ENCODE measurements around the gene SERP2. TPM values are rescaled to one million over a fixed set of nuclear protein-coding genes. Genes with fewer than 3 reads are reported as not detected.

The SERP2 gene
- total and polyA plus RNA-seq, 2 of the 13 experiments (the other 11 are each of a cell fraction or from before 2014, with no cell fraction given), result not detected

- H3K9ac ChIP-seq (ENCODE audit: insufficient read depth, low read depth, low read length), result no peak overlapping the region
- FAIRE-seq (no peak), ATAC-seq (no peak), DNase-seq (ENCODE audit: low spot score) (no peak)
- no peaks in the 10 kb centered on the region for H3K79me2 ChIP-seq (ENCODE audit: insufficient read depth, low read length)
- H3K27me3 ChIP-seq (ENCODE audit: control insufficient read depth in 1 of 2, insufficient read depth in 2 of 2, low read length in 2 of 2), result no peaks in the 10 kb centered on the region
- POLR2A ChIA-PET, result no interaction called here
- in situ Hi-C loops (cut with HindIII; ENCODE audit: extremely low pct_ligation_motif_present, low pct_unique_long_range_greater_than_20kb), result no loop called here
- TF ChIP-seq CCDC6 (CRISPR knock-in tag; IDR thresholded peaks at IDR 0.05) (no peak), NONO (IDR thresholded peaks at IDR 0.05) (no peak), NONO (CRISPR knock-in tag; conservative IDR thresholded peaks at IDR 0.05) (no peak), SSRP1 (CRISPR knock-in tag; IDR thresholded peaks at IDR 0.05) (no peak), HDAC1 (CRISPR knock-in tag; IDR thresholded peaks at IDR 0.05) (no peak), SRSF9 (IDR thresholded peaks at IDR 0.05; ENCODE audit: borderline replicate concordance, insufficient read depth, low read depth, low read length, poor library complexity, severe bottlenecking) (no peak), ZNF747 (CRISPR knock-in tag; IDR thresholded peaks at IDR 0.05; ENCODE audit: borderline replicate concordance) (no peak), RNF2 (conservative IDR thresholded peaks at IDR 0.05; ENCODE audit: low read depth) (no peak), BRF2 (CRISPR knock-in tag; IDR thresholded peaks at IDR 0.05) (no peak), ZSCAN21 (CRISPR knock-in tag; IDR thresholded peaks at IDR 0.05; ENCODE audit: borderline replicate concordance) (no peak), POLR2A (IDR thresholded peaks at IDR 0.05; ENCODE audit: insufficient read depth in 1 of 2, low read depth in 2 of 2, low read length in 2 of 2) (no peak), ZNF569 (CRISPR knock-in tag; IDR thresholded peaks at IDR 0.05; ENCODE audit: borderline replicate concordance) (no peak), NFYB (CRISPR knock-in tag; IDR thresholded peaks at IDR 0.05) (no peak), ZNF546 (CRISPR knock-in tag; conservative IDR thresholded peaks at IDR 0.05) (no peak), KAT8 (CRISPR knock-in tag; IDR thresholded peaks at IDR 0.05) (no peak), BCL3 (CRISPR knock-in tag; IDR thresholded peaks at IDR 0.05) (no peak), ZNF660 (CRISPR knock-in tag; IDR thresholded peaks at IDR 0.05; ENCODE audit: borderline replicate concordance, low read depth) (no peak), ZNF343 (CRISPR knock-in tag; IDR thresholded peaks at IDR 0.05) (no peak), PHF20 (CRISPR knock-in tag; IDR thresholded peaks at IDR 0.05) (no peak)
- CTCF ChIA-PET (ENCODE audit: low intra/inter-chr PET ratio, low total read pairs), result no interaction called here
- H3K4me1 ChIP-seq (ENCODE audit: insufficient read depth, low read length), result peaks cover 45% of the 10 kb centered on the region
- no TSS peak for BruUV-seq (replicated peaks)
- H3K4me3 ChIP-seq (replicated peaks in 1 of 3; ENCODE audit: insufficient read depth in 1 of 3, low read depth in 2 of 3, low read length in 3 of 3), result no peak overlapping the region
- intact Hi-C loops (cut with micrococcal nuclease; ENCODE audit: unreplicated experiment), result no loop called here
- H3K9me3 ChIP-seq (ENCODE audit: low read length), result no peaks in the 10 kb centered on the region
- no peak overlapping the region for H3K27ac ChIP-seq (ENCODE audit: extremely low read length, insufficient read depth, low read length)
- WGBS (ENCODE audit: low lambda C conversion rate), result 100% methylated on average over 2 of the region's 2 CpGs
- H3K4me2 ChIP-seq (ENCODE audit: low read depth, low read length), result no peak overlapping the region
- H4K20me1 ChIP-seq (ENCODE audit: insufficient read depth, low read length), result no peaks in the 10 kb centered on the region
- no peaks in the 10 kb centered on the region for H3K36me3 ChIP-seq (replicated peaks in 1 of 2; ENCODE audit: control insufficient read depth in 1 of 2, insufficient read depth in 2 of 2, low read length in 2 of 2)
- no peak overlapping the region for H2AFZ ChIP-seq (ENCODE audit: low read length)
These were observed 52.1 kb downstream of the SERP2 start for GRCh38 chr13:44425815-44426078.

All from HepG2 (cell line).